GM18505 (cell line): ENCODE results near the gene CDC40.
"Not testable (repeated sequence)": the region's sequence is repeated elsewhere in the genome, so short reads cannot be mapped to it uniquely, and the experiment has no call there.

Experiments
- ATAC-seq: cut with Tn5 transposase; IDR thresholded peaks from one replicate; pipeline ENCODE4 v1.9.1; 2021; ENCODE audit not compliant: unreplicated experiment
- POLR2A ChIP-seq: IDR thresholded peaks from 4 replicates; pipeline ENCODE4 v1.6.1; 2011; ENCODE audit warnings: borderline replicate concordance; ENCODE audit not compliant: insufficient read depth, insufficient read length; ENCODE audit errors: extremely low read depth

The CDC40 gene

GRCh38 chr6:110221738-110222137 is 41.5 kb downstream of the CDC40 start:
- no peak for ATAC-seq
- TF ChIP-seq POLR2A, result no peak

- no peak for TF ChIP-seq POLR2A
- no peak for ATAC-seq
Observed at GRCh38 chr6:110226261-110226660, 46.0 kb downstream of the CDC40 start.

GRCh38 chr6:110232450-110232849 is 52.2 kb downstream of the CDC40 start:
- no peak for ATAC-seq
- no peak for TF ChIP-seq POLR2A

- TF ChIP-seq POLR2A, result no peak
- ATAC-seq, result peak; percentile 92
Observed at GRCh38 chr6:110233770-110234374, 53.6 kb downstream of the CDC40 start.

GRCh38 chr6:110236007-110236406 is 55.8 kb downstream of the CDC40 start:
- not testable (repeated sequence) for ATAC-seq

- ATAC-seq, result no peak
- TF ChIP-seq POLR2A, result no peak
Observed at GRCh38 chr6:110239526-110240274, 59.5 kb downstream of the CDC40 start.

GRCh38 chr6:110244621-110245020 is 64.4 kb downstream of the CDC40 start:
- ATAC-seq, result not testable (repeated sequence)

GRCh38 chr6:110246378-110246777 is 66.2 kb downstream of the CDC40 start:
- TF ChIP-seq POLR2A, result no peak
- no peak for ATAC-seq

- no peak for TF ChIP-seq POLR2A
Observed at GRCh38 chr6:110246900-110247546, 66.8 kb downstream of the CDC40 start.

GRCh38 chr6:110250058-110250457 is 69.8 kb downstream of the CDC40 start:
- ATAC-seq, result no peak

More at GRCh38 chr6:110246900-110247546, 66.8 kb downstream of the CDC40 start:
- ATAC-seq, result no peak

GRCh38 chr6:110250838-110251237 is 70.6 kb downstream of the CDC40 start:
- no peak for ATAC-seq
- TF ChIP-seq POLR2A, result no peak

More at GRCh38 chr6:110250058-110250457, 69.8 kb downstream of the CDC40 start:
- no peak for TF ChIP-seq POLR2A

- TF ChIP-seq POLR2A, result no peak
- no peak for ATAC-seq
Observed at GRCh38 chr6:110255211-110255750, 75.1 kb downstream of the CDC40 start.

GRCh38 chr6:110256366-110256765 is 76.1 kb downstream of the CDC40 start:
- TF ChIP-seq POLR2A, result no peak
- no peak for ATAC-seq

GRCh38 chr6:110265273-110265672 is 85.0 kb downstream of the CDC40 start:
- ATAC-seq, result no peak
- TF ChIP-seq POLR2A, result no peak

- TF ChIP-seq POLR2A, result no peak
- ATAC-seq, result no peak
Observed at GRCh38 chr6:110266996-110267395, 86.8 kb downstream of the CDC40 start.

GRCh38 chr6:110269623-110270022 is 89.4 kb downstream of the CDC40 start:
- no peak for ATAC-seq

More at GRCh38 chr6:110269623-110270022, 89.4 kb downstream of the CDC40 start:
- TF ChIP-seq POLR2A, result no peak
